Muscle layer of duodenum (tissue), 2 donors: ENCODE results near the gene SPATA6L.

Experiments used
- H3K27ac ChIP-seq: one replicate; pipeline ENCODE4 v1.7.0; 2013; ENCODE audit warnings: mild to moderate bottlenecking, low read length
- H3K27me3 ChIP-seq: one replicate; pipeline ENCODE4 v1.7.0; 2013; ENCODE audit warnings: low read depth, mild to moderate bottlenecking, control low read depth, low read length
- H3K36me3 ChIP-seq, 2 donors: one replicate each; pipeline ENCODE4 v1.7.0; 2013; ENCODE audit warnings: low read length in 2 of 2, control low read depth in 1 of 2, mild to moderate bottlenecking in 1 of 2; ENCODE audit not compliant: insufficient read depth in 2 of 2, control insufficient read depth in 1 of 2
- H3K4me1 ChIP-seq, 2 donors: one replicate each; pipeline ENCODE4 v1.7.0; 2013; ENCODE audit warnings: low read length in 2 of 2, mild to moderate bottlenecking in 2 of 2, control low read depth in 1 of 2, moderate library complexity in 1 of 2; ENCODE audit not compliant: insufficient read depth in 2 of 2, control insufficient read depth in 1 of 2
- H3K4me3 ChIP-seq, 2 donors: one replicate each; pipeline ENCODE4 v1.7.0; 2013; ENCODE audit warnings: low read length in 2 of 2, low read depth in 1 of 2, mild to moderate bottlenecking in 1 of 2
- H3K9me3 ChIP-seq, 2 donors: one replicate each; pipeline ENCODE4 v1.7.0; 2013; ENCODE audit warnings: low read length in 2 of 2, control low read depth in 1 of 2, mild to moderate bottlenecking in 1 of 2; ENCODE audit not compliant: control insufficient read depth in 1 of 2
- donor health status: healthy.

SPATA6L gene

GRCh38 chr9:4666042-4666699 lies at the start of gene SPATA6L:
SPATA6L (minus strand) TSS chr9:4666480; CDS start chr9:4666250, 230 bp downstream.
- Histone ChIP-seq H3K27ac (peak within 1 kb of the TSS; percentile 76), H3K9me3 (no peaks in the 10 kb centered on the region), H3K27me3 (no peaks in the 10 kb centered on the region), H3K4me3 (peak within 1 kb of the TSS; percentile 62 to 75), H3K4me1 (peaks cover 20 to 25% of the 10 kb centered on the region in 2 donors), H3K36me3 (no peaks in the 10 kb centered on the region)

- peaks cover 55 to 56% of the 10 kb centered on the region in 2 donors for H3K36me3 ChIP-seq
- H3K9me3 ChIP-seq: no peaks in the 10 kb centered on the region
- no peaks in the 10 kb centered on the region for H3K4me1 ChIP-seq
- H3K27ac ChIP-seq: no peak overlapping the region
- H3K4me3 ChIP-seq: no peak overlapping the region
- no peaks in the 10 kb centered on the region for H3K27me3 ChIP-seq
Measured at GRCh38 chr9:4714266-4715016, 48.2 kb upstream of the SPATA6L start.

GRCh38 chr9:4713849-4714248 lies 47.6 kb upstream of the SPATA6L start:
- Histone ChIP-seq H3K9me3 (no peaks in the 10 kb centered on the region), H3K4me3 (no peak overlapping the region), H3K36me3 (peaks cover 56 to 58% of the 10 kb centered on the region in 2 donors), H3K4me1 (no peaks in the 10 kb centered on the region), H3K27ac (no peak overlapping the region), H3K27me3 (no peaks in the 10 kb centered on the region)

- Histone ChIP-seq H3K27ac (no peak overlapping the region), H3K4me1 (no peaks in the 10 kb centered on the region), H3K27me3 (no peaks in the 10 kb centered on the region), H3K36me3 (peaks cover 36% of the 10 kb centered on the region in 2 donors), H3K9me3 (no peaks in the 10 kb centered on the region), H3K4me3 (no peak overlapping the region)
Measured at GRCh38 chr9:4709380-4709779, 43.1 kb upstream of the SPATA6L start.

- no peaks in the 10 kb centered on the region for H3K27me3 ChIP-seq
- no peak overlapping the region for H3K27ac ChIP-seq
- peaks cover 29 to 35% of the 10 kb centered on the region in 2 donors for H3K36me3 ChIP-seq
- H3K4me1 ChIP-seq: no peaks in the 10 kb centered on the region
- H3K9me3 ChIP-seq: no peaks in the 10 kb centered on the region
- no peak overlapping the region for H3K4me3 ChIP-seq
Measured at GRCh38 chr9:4706971-4707622, 40.8 kb upstream of the SPATA6L start.

GRCh38 chr9:4706021-4706420 lies 39.7 kb upstream of the SPATA6L start:
- H3K27me3 ChIP-seq: no peaks in the 10 kb centered on the region
- no peak overlapping the region for H3K4me3 ChIP-seq
- peaks cover 28 to 38% of the 10 kb centered on the region in 2 donors for H3K36me3 ChIP-seq
- no peak overlapping the region for H3K27ac ChIP-seq
- no peaks in the 10 kb centered on the region for H3K4me1 ChIP-seq
- no peaks in the 10 kb centered on the region for H3K9me3 ChIP-seq

- H3K4me3 ChIP-seq: no peak overlapping the region
- peaks cover 19 to 39% of the 10 kb centered on the region in 2 donors for H3K36me3 ChIP-seq
- no peaks in the 10 kb centered on the region for H3K27me3 ChIP-seq
- H3K27ac ChIP-seq: no peak overlapping the region
- no peaks in the 10 kb centered on the region for H3K9me3 ChIP-seq
- no peaks in the 10 kb centered on the region for H3K4me1 ChIP-seq
Measured at GRCh38 chr9:4704129-4704528, 37.8 kb upstream of the SPATA6L start.

- H3K4me3 ChIP-seq: no peak overlapping the region
- no peak overlapping the region for H3K27ac ChIP-seq
- peaks cover 26 to 53% of the 10 kb centered on the region in 2 donors for H3K36me3 ChIP-seq
- H3K9me3 ChIP-seq: no peaks in the 10 kb centered on the region
- H3K27me3 ChIP-seq: no peaks in the 10 kb centered on the region
- no peaks in the 10 kb centered on the region for H3K4me1 ChIP-seq
Measured at GRCh38 chr9:4701526-4701925, 35.2 kb upstream of the SPATA6L start.

GRCh38 chr9:4700932-4701331 lies 34.7 kb upstream of the SPATA6L start:
- H3K27me3 ChIP-seq: no peaks in the 10 kb centered on the region
- H3K4me1 ChIP-seq: no peaks in the 10 kb centered on the region
- H3K27ac ChIP-seq: no peak overlapping the region
- no peaks in the 10 kb centered on the region for H3K9me3 ChIP-seq
- H3K36me3 ChIP-seq: peaks cover 22 to 49% of the 10 kb centered on the region in 2 donors
- no peak overlapping the region for H3K4me3 ChIP-seq

- no peaks in the 10 kb centered on the region for H3K4me1 ChIP-seq
- H3K4me3 ChIP-seq: no peak overlapping the region
- H3K27me3 ChIP-seq: no peaks in the 10 kb centered on the region
- H3K9me3 ChIP-seq: no peaks in the 10 kb centered on the region
- H3K27ac ChIP-seq: no peak overlapping the region
- peaks cover 20 to 47% of the 10 kb centered on the region in 2 donors for H3K36me3 ChIP-seq
Measured at GRCh38 chr9:4700091-4700490, 33.8 kb upstream of the SPATA6L start.

- H3K4me3 ChIP-seq: no peak overlapping the region
- H3K27me3 ChIP-seq: no peaks in the 10 kb centered on the region
- no peaks in the 10 kb centered on the region for H3K9me3 ChIP-seq
- no peak overlapping the region for H3K27ac ChIP-seq
- H3K36me3 ChIP-seq: peaks cover 13 to 17% of the 10 kb centered on the region in 2 donors
- H3K4me1 ChIP-seq: peaks cover 0 to 4% of the 10 kb centered on the region in 2 donors
Measured at GRCh38 chr9:4691795-4692194, 25.5 kb upstream of the SPATA6L start.
